Activated naive CD8-positive, alpha-beta T cell treated with anti-CD3 and anti-CD28 coated beads, Interleukin-2, amount 50 U/mL, for 24 hours (primary cell): ENCODE data around the gene VPS37C.

Experiments
- ATAC-seq: fragments of 150-1000 bp; cut with Tn5 transposase; one replicate; pipeline ENCODE4 v1.10.0; 2021
- DNase-seq: peaks from one replicate; pipeline ENCODE4 v3.0.0; 2021
- H3K27ac Mint-ChIP-seq: one replicate; pipeline ENCODE4 v1.8.0; 2021; ENCODE audit warnings: mild to moderate bottlenecking, mixed read lengths
- H3K27me3 Mint-ChIP-seq: one replicate; pipeline ENCODE4 v1.8.0; 2021; ENCODE audit warnings: mixed read lengths
- H3K36me3 Mint-ChIP-seq: one replicate; pipeline ENCODE4 v1.8.0; 2021; ENCODE audit warnings: low read depth, mixed read lengths
- H3K4me1 Mint-ChIP-seq: one replicate; pipeline ENCODE4 v1.8.0; 2021; ENCODE audit warnings: mixed read lengths
- H3K4me3 Mint-ChIP-seq: one replicate; pipeline ENCODE4 v1.8.0; 2021; ENCODE audit warnings: mild to moderate bottlenecking, moderate library complexity, mixed read lengths
- H3K9me3 Mint-ChIP-seq: one replicate; pipeline ENCODE4 v1.8.0; 2021; ENCODE audit warnings: mixed read lengths

The VPS37C gene

GRCh38 chr11:61152816-61153592 lies 8.2 kb downstream of the VPS37C start:
- no peak for DNase-seq
- peaks cover 21% of the 10 kb centered on the region for H3K9me3 Mint-ChIP-seq
- no peak overlapping the region for H3K4me3 Mint-ChIP-seq
- H3K27me3 Mint-ChIP-seq = no peaks in the 10 kb centered on the region
- H3K4me1 Mint-ChIP-seq = peaks cover 11% of the 10 kb centered on the region
- H3K27ac Mint-ChIP-seq = no peak overlapping the region
- peaks cover 25% of the 10 kb centered on the region for H3K36me3 Mint-ChIP-seq
- no peak for ATAC-seq

- no peak for DNase-seq
- H3K9me3 Mint-ChIP-seq = peaks cover 21% of the 10 kb centered on the region
- H3K4me3 Mint-ChIP-seq = no peak overlapping the region
- H3K4me1 Mint-ChIP-seq = peaks cover 12% of the 10 kb centered on the region
- no peak overlapping the region for H3K27ac Mint-ChIP-seq
- no peak for ATAC-seq
- H3K27me3 Mint-ChIP-seq = no peaks in the 10 kb centered on the region
- peaks cover 21% of the 10 kb centered on the region for H3K36me3 Mint-ChIP-seq
Measured at GRCh38 chr11:61151545-61152252, 9.5 kb downstream of the VPS37C start.

GRCh38 chr11:61150706-61151544 lies 10.3 kb downstream of the VPS37C start:
- Mint-ChIP-seq H3K36me3 (peaks cover 21% of the 10 kb centered on the region), H3K27me3 (no peaks in the 10 kb centered on the region), H3K9me3 (peaks cover 19% of the 10 kb centered on the region), H3K4me3 (no peak overlapping the region), H3K27ac (no peak overlapping the region), H3K4me1 (peaks cover 19% of the 10 kb centered on the region)
- ATAC-seq = peak; percentile 31
- DNase-seq = no peak

GRCh38 chr11:61149624-61150615 lies 11.3 kb downstream of the VPS37C start:
- H3K27me3 Mint-ChIP-seq = no peaks in the 10 kb centered on the region
- H3K4me1 Mint-ChIP-seq = peaks cover 22% of the 10 kb centered on the region
- no peak for ATAC-seq
- no peak overlapping the region for H3K4me3 Mint-ChIP-seq
- H3K27ac Mint-ChIP-seq = no peak overlapping the region
- peaks cover 10% of the 10 kb centered on the region for H3K9me3 Mint-ChIP-seq
- peaks cover 11% of the 10 kb centered on the region for H3K36me3 Mint-ChIP-seq
- no peak for DNase-seq

- DNase-seq = no peak
- no peaks in the 10 kb centered on the region for H3K9me3 Mint-ChIP-seq
Measured at GRCh38 chr11:61147791-61148620, 13.2 kb downstream of the VPS37C start.

GRCh38 chr11:61147271-61147670 lies 14.0 kb downstream of the VPS37C start:
- Mint-ChIP-seq H3K4me1 (peaks cover 19% of the 10 kb centered on the region), H3K36me3 (peaks cover 1% of the 10 kb centered on the region), H3K9me3 (no peaks in the 10 kb centered on the region), H3K27me3 (no peaks in the 10 kb centered on the region), H3K4me3 (no peak overlapping the region), H3K27ac (no peak overlapping the region)
- no peak for DNase-seq
- no peak for ATAC-seq

More at GRCh38 chr11:61147791-61148620, 13.2 kb downstream of the VPS37C start:
- no peak overlapping the region for H3K4me3 Mint-ChIP-seq
- H3K36me3 Mint-ChIP-seq = peaks cover 1% of the 10 kb centered on the region
- ATAC-seq = no peak
- H3K4me1 Mint-ChIP-seq = peaks cover 15% of the 10 kb centered on the region
- H3K27me3 Mint-ChIP-seq = no peaks in the 10 kb centered on the region
- H3K27ac Mint-ChIP-seq = no peak overlapping the region

- H3K27me3 Mint-ChIP-seq = no peaks in the 10 kb centered on the region
- H3K27ac Mint-ChIP-seq = no peak overlapping the region
- H3K4me3 Mint-ChIP-seq = no peak overlapping the region
- H3K9me3 Mint-ChIP-seq = no peaks in the 10 kb centered on the region
- no peak for DNase-seq
- H3K36me3 Mint-ChIP-seq = peaks cover 1% of the 10 kb centered on the region
- peaks cover 19% of the 10 kb centered on the region for H3K4me1 Mint-ChIP-seq
- ATAC-seq = no peak
Measured at GRCh38 chr11:61146416-61146815, 14.8 kb downstream of the VPS37C start.

GRCh38 chr11:61145228-61146005 lies 15.8 kb downstream of the VPS37C start:
- Mint-ChIP-seq H3K9me3 (no peaks in the 10 kb centered on the region), H3K4me1 (peaks cover 19% of the 10 kb centered on the region), H3K4me3 (no peak overlapping the region), H3K36me3 (peaks cover 1% of the 10 kb centered on the region), H3K27me3 (no peaks in the 10 kb centered on the region), H3K27ac (no peak overlapping the region)
- ATAC-seq = no peak
- no peak for DNase-seq

- no peak overlapping the region for H3K27ac Mint-ChIP-seq
- no peaks in the 10 kb centered on the region for H3K27me3 Mint-ChIP-seq
- no peaks in the 10 kb centered on the region for H3K9me3 Mint-ChIP-seq
- no peak overlapping the region for H3K4me3 Mint-ChIP-seq
- H3K4me1 Mint-ChIP-seq = peaks cover 19% of the 10 kb centered on the region
- no peak for ATAC-seq
- no peak for DNase-seq
- H3K36me3 Mint-ChIP-seq = peaks cover 1% of the 10 kb centered on the region
Measured at GRCh38 chr11:61144511-61145179, 16.6 kb downstream of the VPS37C start.

GRCh38 chr11:61142424-61142823 lies 18.8 kb downstream of the VPS37C start:
- H3K4me3 Mint-ChIP-seq = no peak overlapping the region
- ATAC-seq (no peak), DNase-seq (no peak)
- no peaks in the 10 kb centered on the region for H3K9me3 Mint-ChIP-seq
- no peak overlapping the region for H3K27ac Mint-ChIP-seq
- peaks cover 20% of the 10 kb centered on the region for H3K4me1 Mint-ChIP-seq
- H3K27me3 Mint-ChIP-seq = no peaks in the 10 kb centered on the region
- H3K36me3 Mint-ChIP-seq = peaks cover 7% of the 10 kb centered on the region

- peak; percentile 7 for ATAC-seq
- no peak overlapping the region for H3K27ac Mint-ChIP-seq
- no peaks in the 10 kb centered on the region for H3K27me3 Mint-ChIP-seq
- no peak for DNase-seq
- H3K9me3 Mint-ChIP-seq = no peaks in the 10 kb centered on the region
- H3K4me1 Mint-ChIP-seq = peaks cover 18% of the 10 kb centered on the region
- H3K4me3 Mint-ChIP-seq = no peak overlapping the region
- peaks cover 10% of the 10 kb centered on the region for H3K36me3 Mint-ChIP-seq
Measured at GRCh38 chr11:61141601-61142028, 19.6 kb downstream of the VPS37C start.

- Mint-ChIP-seq H3K4me1 (peaks cover 9% of the 10 kb centered on the region), H3K9me3 (no peaks in the 10 kb centered on the region), H3K27me3 (no peaks in the 10 kb centered on the region), H3K27ac (no peak overlapping the region), H3K36me3 (peaks cover 9% of the 10 kb centered on the region), H3K4me3 (no peak overlapping the region)
- no peak for DNase-seq
- no peak for ATAC-seq
Measured at GRCh38 chr11:61140416-61140815, 20.8 kb downstream of the VPS37C start.
